ENCODE results near the gene EML6. TPM values are rescaled to one million over a fixed set of nuclear protein-coding genes. Genes with fewer than 3 reads are reported as not detected.

The EML6 gene
- total and polyA plus RNA-seq, 2 of the 13 experiments (the other 11 are each of a cell fraction or from before 2014, with no cell fraction given): 17.2 to 32.4 TPM

DNA sequence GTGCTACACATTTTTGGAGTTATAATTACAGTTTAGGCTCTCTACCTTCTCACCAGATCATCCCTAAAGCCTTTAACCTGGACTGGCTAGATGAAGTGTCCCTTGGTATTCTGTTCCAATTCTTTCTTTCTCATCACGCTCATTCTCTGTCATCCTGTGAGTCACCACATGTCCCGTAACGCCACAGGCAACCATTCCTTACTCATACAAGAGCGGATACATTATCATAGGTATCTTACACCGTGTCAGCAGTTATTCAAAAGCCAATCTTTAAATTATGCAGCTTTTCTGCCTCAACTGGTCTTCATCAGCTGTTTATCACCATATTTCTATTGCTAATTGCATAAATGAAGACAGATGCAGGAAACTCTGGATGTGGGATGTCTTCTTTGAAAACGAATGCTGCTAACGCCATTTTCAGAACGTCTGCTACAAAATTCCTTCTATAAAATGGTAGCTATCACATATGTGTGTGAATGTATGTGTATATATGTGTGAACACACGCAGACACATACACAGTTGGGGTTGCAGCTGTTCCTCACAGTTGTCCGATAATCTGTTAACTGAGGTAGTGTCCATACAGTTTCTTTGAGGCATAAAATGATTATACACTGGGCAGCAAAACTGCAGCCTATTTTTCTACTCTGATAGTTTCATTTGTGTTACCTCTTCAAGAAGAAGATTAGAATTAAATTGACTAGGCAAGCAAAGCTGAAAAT is 47.9 kb downstream of the EML6 start:
- Histone ChIP-seq H3K9ac (ENCODE audit: insufficient read depth, low read depth, low read length) (no peak overlapping the region), H3K9me3 (ENCODE audit: low read length) (peaks cover 14% of the 10 kb centered on the region), H3K79me2 (ENCODE audit: insufficient read depth, low read length) (no peaks in the 10 kb centered on the region), H2AFZ (ENCODE audit: low read length) (no peak overlapping the region), H3K4me2 (ENCODE audit: low read depth, low read length) (no peak overlapping the region), H3K36me3 (replicated peaks in 1 of 2; ENCODE audit: control insufficient read depth in 1 of 2, insufficient read depth in 2 of 2, low read length in 2 of 2) (no peaks in the 10 kb centered on the region), H3K4me1 (ENCODE audit: insufficient read depth, low read length) (no peaks in the 10 kb centered on the region), H3K4me3 (replicated peaks in 1 of 3; ENCODE audit: insufficient read depth in 1 of 3, low read depth in 2 of 3, low read length in 3 of 3) (no peak overlapping the region), H4K20me1 (ENCODE audit: insufficient read depth, low read length) (no peaks in the 10 kb centered on the region), H3K27me3 (ENCODE audit: control insufficient read depth in 1 of 2, insufficient read depth in 2 of 2, low read length in 2 of 2) (no peaks in the 10 kb centered on the region), H3K27ac (ENCODE audit: extremely low read length, insufficient read depth, low read length) (no peak overlapping the region)
- FAIRE-seq: no peak
- CTCF ChIA-PET (ENCODE audit: low intra/inter-chr PET ratio, low total read pairs): no interaction called here
- TF ChIP-seq MAFK (conservative IDR thresholded peaks at IDR 0.05 in 1 of 2, IDR thresholded peaks at IDR 0.05 in 1 of 2; ENCODE audit: low read length in 2 of 2) (peak; percentile 15 to 63; a peak in 2 of 4 replicates), MAFF (IDR thresholded peaks at IDR 0.05; ENCODE audit: low read depth, low read length) (peak; percentile 36; the same call in 1 of the 2 replicates), THYN1 (CRISPR knock-in tag; IDR thresholded peaks at IDR 0.05; ENCODE audit: borderline replicate concordance, low read depth) (no peak)
- POLR2A ChIA-PET: no interaction called here
- in situ Hi-C loops (cut with HindIII; ENCODE audit: extremely low pct_ligation_motif_present, low pct_unique_long_range_greater_than_20kb) (no loop called here), intact Hi-C loops (cut with micrococcal nuclease; ENCODE audit: unreplicated experiment) (no loop called here)
- no peak for DNase-seq (ENCODE audit: low spot score)
- 92% methylated on average over 10 of the region's 10 CpGs for WGBS (ENCODE audit: low lambda C conversion rate)
- BruUV-seq (replicated peaks): no TSS peak
- no peak for ATAC-seq

GRCh38 chr2:54772110-54772509 is 48.6 kb downstream of the EML6 start:
- Histone ChIP-seq H3K79me2 (ENCODE audit: insufficient read depth, low read length) (no peaks in the 10 kb centered on the region), H3K27me3 (ENCODE audit: control insufficient read depth in 1 of 2, insufficient read depth in 2 of 2, low read length in 2 of 2) (no peaks in the 10 kb centered on the region), H3K4me2 (ENCODE audit: low read depth, low read length) (no peak overlapping the region), H3K9me3 (ENCODE audit: low read length) (peaks cover 14% of the 10 kb centered on the region), H3K4me3 (replicated peaks in 1 of 3; ENCODE audit: insufficient read depth in 1 of 3, low read depth in 2 of 3, low read length in 3 of 3) (no peak overlapping the region), H3K9ac (ENCODE audit: insufficient read depth, low read depth, low read length) (no peak overlapping the region), H3K4me1 (ENCODE audit: insufficient read depth, low read length) (no peaks in the 10 kb centered on the region), H3K36me3 (replicated peaks in 1 of 2; ENCODE audit: control insufficient read depth in 1 of 2, insufficient read depth in 2 of 2, low read length in 2 of 2) (no peaks in the 10 kb centered on the region), H4K20me1 (ENCODE audit: insufficient read depth, low read length) (no peaks in the 10 kb centered on the region), H3K27ac (ENCODE audit: extremely low read length, insufficient read depth, low read length) (no peak overlapping the region), H2AFZ (ENCODE audit: low read length) (no peak overlapping the region)
- CTCF ChIA-PET (ENCODE audit: low intra/inter-chr PET ratio, low total read pairs): no interaction called here
- in situ Hi-C loops (cut with HindIII; ENCODE audit: extremely low pct_ligation_motif_present, low pct_unique_long_range_greater_than_20kb) (no loop called here), intact Hi-C loops (cut with micrococcal nuclease; ENCODE audit: unreplicated experiment) (no loop called here)
- FAIRE-seq (no peak), DNase-seq (ENCODE audit: low spot score) (no peak), ATAC-seq (no peak)
- WGBS (ENCODE audit: low lambda C conversion rate): 69% methylated on average over 3 of the region's 3 CpGs
- TF ChIP-seq ZSCAN31 (CRISPR knock-in tag; IDR thresholded peaks at IDR 0.05; ENCODE audit: low read depth) (no peak), ZNF362 (CRISPR knock-in tag; IDR thresholded peaks at IDR 0.05; ENCODE audit: borderline replicate concordance) (no peak), GATAD1 (CRISPR knock-in tag; IDR thresholded peaks at IDR 0.05) (no peak)
- BruUV-seq (replicated peaks): no TSS peak
- POLR2A ChIA-PET: no interaction called here
